ENCODE measurements around the gene LYL1.

The LYL1 gene

DNA sequence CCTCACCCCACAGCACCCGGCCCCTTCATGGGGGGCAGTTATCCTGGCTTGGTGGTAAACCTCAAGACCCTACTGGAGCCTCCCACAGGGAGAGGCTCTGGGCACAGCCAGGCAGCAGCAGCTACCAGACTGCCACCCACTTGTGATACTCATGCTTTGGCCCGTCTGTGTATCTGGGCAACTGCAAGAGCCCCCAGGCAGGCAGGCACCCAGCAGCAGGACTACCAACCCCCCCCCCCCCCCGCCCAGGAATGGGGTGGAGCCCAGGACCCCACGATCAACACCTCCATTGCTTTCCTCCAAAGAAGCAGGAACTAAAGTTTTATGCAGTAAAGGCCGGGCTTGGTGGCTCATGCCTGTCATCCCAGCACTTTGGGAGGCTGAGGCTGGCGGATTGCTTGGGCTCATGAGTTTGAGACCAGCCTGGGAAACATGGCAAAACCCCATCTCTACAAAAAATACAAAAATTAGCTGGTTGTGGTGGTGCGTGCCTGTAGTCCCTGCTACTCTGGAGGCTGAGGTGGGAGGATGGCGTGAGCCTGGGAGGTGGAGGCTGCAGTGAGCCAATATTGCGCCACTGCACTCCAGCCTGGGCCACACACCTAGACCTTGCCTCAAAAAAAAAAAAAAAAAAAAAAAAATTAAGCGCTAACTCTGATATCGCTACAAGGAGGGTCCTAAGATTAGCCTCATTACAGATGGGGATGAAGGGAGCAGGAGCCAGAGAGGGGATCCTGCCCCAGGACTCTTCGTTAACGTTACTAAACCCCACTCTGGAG lies 1.1 kb upstream of the LYL1 start:
- H3K27ac ChIP-seq, result no peak overlapping the region
- no peak for TF ChIP-seq ZFX (IDR thresholded peaks at IDR 0.05)
- TF ChIP-seq CTCF (conservative IDR thresholded peaks at IDR 0.05), result no peak

GRCh38 chr19:13102416-13102665 lies 317 bp downstream of the LYL1 start:
- TF ChIP-seq CTCF (conservative IDR thresholded peaks at IDR 0.05) (no peak), ZFX (IDR thresholded peaks at IDR 0.05) (no peak)
- no peak overlapping the region for H3K27ac ChIP-seq

DNA sequence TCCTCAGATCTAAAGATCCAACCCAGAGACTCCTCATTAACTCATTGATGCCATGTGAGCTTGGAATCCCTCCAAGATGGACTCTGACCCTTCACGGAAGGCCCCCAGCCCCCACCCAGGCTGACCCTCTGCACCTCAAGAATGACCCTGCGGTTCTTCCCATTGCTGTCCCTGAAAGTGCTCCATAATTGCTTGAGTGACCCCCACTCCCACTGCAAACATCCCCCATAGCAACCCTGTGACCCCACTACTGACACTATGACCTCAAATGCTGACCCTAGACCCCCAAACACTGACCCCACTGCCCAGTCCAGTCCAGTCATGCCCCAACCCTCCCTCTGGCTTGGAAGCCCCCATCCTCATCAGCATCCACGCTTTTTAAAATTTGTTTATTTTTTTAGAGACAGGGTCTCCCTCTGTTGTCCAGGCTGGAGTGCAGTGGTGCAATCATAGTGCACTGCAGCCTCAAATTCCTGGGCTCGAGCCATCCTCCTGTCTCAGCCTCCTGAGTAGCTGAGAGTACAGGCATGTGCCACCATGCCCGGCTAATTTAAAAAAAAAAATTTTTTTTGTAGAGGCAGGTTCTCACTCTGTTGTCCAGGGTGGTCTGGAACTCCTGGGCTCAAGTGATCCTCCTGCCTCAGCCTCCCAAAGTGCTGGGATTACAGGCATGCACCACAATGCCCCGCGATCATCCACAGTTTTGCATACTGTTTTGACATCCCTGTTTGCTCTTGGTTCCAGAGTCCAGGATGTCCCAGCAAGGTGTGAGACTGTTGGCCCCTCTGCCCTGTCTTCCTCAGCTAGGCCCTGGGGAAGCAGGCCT lies 855 bp downstream of the LYL1 start:
- no peak overlapping the region for H3K27ac ChIP-seq
- TF ChIP-seq ZFX (IDR thresholded peaks at IDR 0.05) (no peak), CTCF (conservative IDR thresholded peaks at IDR 0.05) (no peak)

GRCh38 chr19:13100841-13101589 lies 1.6 kb downstream of the LYL1 start:
- TF ChIP-seq CTCF (conservative IDR thresholded peaks at IDR 0.05) (no peak; the same call in 1 of the 2 replicates), ZFX (IDR thresholded peaks at IDR 0.05) (no peak)
- H3K27ac ChIP-seq, result no peak overlapping the region

GRCh38 chr19:13100031-13100588 lies 2.5 kb downstream of the LYL1 start:
- TF ChIP-seq ZFX (IDR thresholded peaks at IDR 0.05), result no peak
- no peak for TF ChIP-seq CTCF (conservative IDR thresholded peaks at IDR 0.05)
- H3K27ac ChIP-seq, result no peak overlapping the region

- no peak for TF ChIP-seq CTCF (conservative IDR thresholded peaks at IDR 0.05)
- no peak for TF ChIP-seq ZFX (IDR thresholded peaks at IDR 0.05)
- H3K27ac ChIP-seq, result no peak overlapping the region
Measured at GRCh38 chr19:13099073-13099999, 3.3 kb downstream of the LYL1 start.

All from C4-2B (cell line).